GM12878 (cell line): ENCODE results near the gene HBZ.

Experiments
- BHLHE40 ChIP-seq, 2 experiments: fragments of 450-650 bp in 1 of 2; IDR thresholded peaks; 2 replicates each; pipeline ENCODE4 v1.6.1; 2011 to 2017; ENCODE audit warnings: low read depth in 2 of 2, borderline replicate concordance in 1 of 2, improper control_type of control experiment in 1 of 2, low read length in 1 of 2, mild to moderate bottlenecking in 1 of 2
- EZH2 ChIP-seq: IDR thresholded peaks from 2 replicates; pipeline ENCODE4 v1.6.1; 2012; ENCODE audit warnings: low read depth, mild to moderate bottlenecking, control low read depth, inconsistent platforms, low read length, borderline replicate concordance; ENCODE audit not compliant: control insufficient read depth
- MTA3 ChIP-seq: IDR thresholded peaks from 2 replicates; pipeline ENCODE4 v1.6.1; 2012; ENCODE audit warnings: low read length, inconsistent platforms, borderline replicate concordance
- NFIC ChIP-seq: IDR thresholded peaks from 2 replicates; pipeline ENCODE4 v1.6.1; 2012; ENCODE audit warnings: low read depth, mild to moderate bottlenecking, inconsistent platforms, low read length, moderate library complexity
- NFYB ChIP-seq: IDR thresholded peaks from 2 replicates; pipeline ENCODE4 v1.6.1; 2011; ENCODE audit warnings: low read depth, mild to moderate bottlenecking, low read length, improper control_type of control experiment, moderate library complexity; ENCODE audit not compliant: insufficient read depth
- POLR2A ChIP-seq: IDR thresholded peaks from 2 replicates; pipeline ENCODE4 v1.6.1; 2011; ENCODE audit warnings: low read depth, mild to moderate bottlenecking, low read length
- SIN3A ChIP-seq: IDR thresholded peaks from 2 replicates; pipeline ENCODE4 v1.6.1; 2012; ENCODE audit warnings: low read depth, low read length, improper control_type of control experiment
- SREBF2 ChIP-seq: IDR thresholded peaks from 2 replicates; pipeline ENCODE4 v1.6.1; 2012; ENCODE audit warnings: mild to moderate bottlenecking, low read length
- TARDBP ChIP-seq: IDR thresholded peaks from 2 replicates; pipeline ENCODE4 v1.6.1; 2016; ENCODE audit warnings: borderline replicate concordance
- YY1 ChIP-seq: IDR thresholded peaks from 2 replicates; pipeline ENCODE4 v1.6.1; 2011; ENCODE audit warnings: low read depth, mild to moderate bottlenecking, low read length
- TF ChIP-seq, protein P1 (sequence below), 3 experiments: IDR thresholded peaks in 2 of 3; conservative IDR thresholded peaks in 1 of 3; 2 replicates each; pipeline ENCODE4 v1.5.1; 2011; ENCODE audit warnings: low read depth in 3 of 3, low read length in 3 of 3, mild to moderate bottlenecking in 3 of 3, control low read depth in 2 of 3, moderate library complexity in 2 of 3, inconsistent platforms in 1 of 3, mixed read lengths in 1 of 3; ENCODE audit not compliant: control insufficient read depth in 2 of 3, insufficient read depth in 1 of 3; ENCODE audit errors: extremely low read depth in 1 of 3
- TF ChIP-seq, protein P2 (sequence below): fragments of 450-650 bp; IDR thresholded peaks from 2 replicates; pipeline ENCODE4 v1.6.1; 2017; ENCODE audit warnings: antibody characterized with exemption, mild to moderate bottlenecking, moderate library complexity

DNA sequence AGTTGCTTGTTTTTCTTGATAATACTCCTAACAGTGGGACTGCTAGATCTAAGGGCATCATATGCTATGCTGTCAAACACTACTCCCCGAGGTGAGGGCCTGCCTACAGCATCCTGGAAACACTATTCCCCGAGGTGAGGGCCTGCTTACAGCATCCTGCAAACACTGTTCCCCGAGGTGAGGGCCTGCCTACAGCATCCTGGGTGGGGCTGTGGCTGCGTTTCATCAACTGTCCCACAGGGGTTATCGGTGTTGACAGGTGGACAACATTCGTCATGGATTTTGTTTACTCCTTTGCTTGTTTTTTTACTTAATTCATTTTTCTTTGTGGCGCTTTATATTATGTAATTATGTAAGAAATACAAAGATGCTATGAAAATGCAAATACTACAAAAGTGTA lies 36.4 kb upstream of the HBZ start:
- TF ChIP-seq, protein P1, sequence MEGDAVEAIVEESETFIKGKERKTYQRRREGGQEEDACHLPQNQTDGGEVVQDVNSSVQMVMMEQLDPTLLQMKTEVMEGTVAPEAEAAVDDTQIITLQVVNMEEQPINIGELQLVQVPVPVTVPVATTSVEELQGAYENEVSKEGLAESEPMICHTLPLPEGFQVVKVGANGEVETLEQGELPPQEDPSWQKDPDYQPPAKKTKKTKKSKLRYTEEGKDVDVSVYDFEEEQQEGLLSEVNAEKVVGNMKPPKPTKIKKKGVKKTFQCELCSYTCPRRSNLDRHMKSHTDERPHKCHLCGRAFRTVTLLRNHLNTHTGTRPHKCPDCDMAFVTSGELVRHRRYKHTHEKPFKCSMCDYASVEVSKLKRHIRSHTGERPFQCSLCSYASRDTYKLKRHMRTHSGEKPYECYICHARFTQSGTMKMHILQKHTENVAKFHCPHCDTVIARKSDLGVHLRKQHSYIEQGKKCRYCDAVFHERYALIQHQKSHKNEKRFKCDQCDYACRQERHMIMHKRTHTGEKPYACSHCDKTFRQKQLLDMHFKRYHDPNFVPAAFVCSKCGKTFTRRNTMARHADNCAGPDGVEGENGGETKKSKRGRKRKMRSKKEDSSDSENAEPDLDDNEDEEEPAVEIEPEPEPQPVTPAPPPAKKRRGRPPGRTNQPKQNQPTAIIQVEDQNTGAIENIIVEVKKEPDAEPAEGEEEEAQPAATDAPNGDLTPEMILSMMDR (IDR thresholded peaks at IDR 0.05 in 2 of 3, conservative IDR thresholded peaks at IDR 0.05 in 1 of 3; ENCODE audit: control insufficient read depth in 2 of 3, extremely low read depth in 1 of 3, insufficient read depth in 1 of 3, low read depth in 3 of 3, low read length in 3 of 3): no peak
- TF ChIP-seq, protein P2, sequence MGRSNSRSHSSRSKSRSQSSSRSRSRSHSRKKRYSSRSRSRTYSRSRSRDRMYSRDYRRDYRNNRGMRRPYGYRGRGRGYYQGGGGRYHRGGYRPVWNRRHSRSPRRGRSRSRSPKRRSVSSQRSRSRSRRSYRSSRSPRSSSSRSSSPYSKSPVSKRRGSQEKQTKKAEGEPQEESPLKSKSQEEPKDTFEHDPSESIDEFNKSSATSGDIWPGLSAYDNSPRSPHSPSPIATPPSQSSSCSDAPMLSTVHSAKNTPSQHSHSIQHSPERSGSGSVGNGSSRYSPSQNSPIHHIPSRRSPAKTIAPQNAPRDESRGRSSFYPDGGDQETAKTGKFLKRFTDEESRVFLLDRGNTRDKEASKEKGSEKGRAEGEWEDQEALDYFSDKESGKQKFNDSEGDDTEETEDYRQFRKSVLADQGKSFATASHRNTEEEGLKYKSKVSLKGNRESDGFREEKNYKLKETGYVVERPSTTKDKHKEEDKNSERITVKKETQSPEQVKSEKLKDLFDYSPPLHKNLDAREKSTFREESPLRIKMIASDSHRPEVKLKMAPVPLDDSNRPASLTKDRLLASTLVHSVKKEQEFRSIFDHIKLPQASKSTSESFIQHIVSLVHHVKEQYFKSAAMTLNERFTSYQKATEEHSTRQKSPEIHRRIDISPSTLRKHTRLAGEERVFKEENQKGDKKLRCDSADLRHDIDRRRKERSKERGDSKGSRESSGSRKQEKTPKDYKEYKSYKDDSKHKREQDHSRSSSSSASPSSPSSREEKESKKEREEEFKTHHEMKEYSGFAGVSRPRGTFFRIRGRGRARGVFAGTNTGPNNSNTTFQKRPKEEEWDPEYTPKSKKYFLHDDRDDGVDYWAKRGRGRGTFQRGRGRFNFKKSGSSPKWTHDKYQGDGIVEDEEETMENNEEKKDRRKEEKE: no peak
- TF ChIP-seq SIN3A: no peak
- TF ChIP-seq POLR2A: no peak
- TF ChIP-seq EZH2: no peak
- TF ChIP-seq YY1: no peak
- TF ChIP-seq SREBF2: no peak
- no peak for TF ChIP-seq NFYB
- TF ChIP-seq MTA3: no peak
- no peak for TF ChIP-seq TARDBP
- no peak for TF ChIP-seq BHLHE40 (IDR thresholded peaks at IDR 0.05; ENCODE audit: borderline replicate concordance in 1 of 2, low read depth in 2 of 2, low read length in 1 of 2)
- no peak for TF ChIP-seq NFIC
